ENCODE measurements around the gene GSN. TPM values are rescaled to one million over a fixed set of nuclear protein-coding genes. Genes with fewer than 3 reads are reported as not detected.
"Not testable (repeated sequence)": the region's sequence is repeated elsewhere in the genome, so short reads cannot be mapped to it uniquely, and the experiment has no call there.

Gene GSN
- total RNA-seq, 1 experiment from 2014 or later = 28.4 TPM

GRCh38 chr9:121289772-121290370 is 21.9 kb downstream of the GSN start:
- no peak for DNase-seq (ENCODE audit: low spot score)
- POLR2A ChIA-PET (ENCODE audit: low non-redundant PET) = interaction anchor here (0.5 kb wide), 1 partner anchor 12 kb away, joined by 4 read pairs; no protein-coding TSS in a partner anchor
- Histone ChIP-seq H3K36me3 (ENCODE audit: insufficient read depth, low read length, poor library complexity, severe bottlenecking) (no peaks in the 10 kb centered on the region), H3K4me3 (ENCODE audit: low read depth, low read length, poor library complexity, severe bottlenecking) (no peak overlapping the region), H3K27ac (ENCODE audit: low read depth, low read length, poor library complexity, severe bottlenecking) (peak overlapping the region; percentile 89), H3K27me3 (replicated peaks; ENCODE audit: insufficient read depth, low read depth, low read length, poor library complexity) (no peaks in the 10 kb centered on the region), H3K4me1 (ENCODE audit: insufficient read depth, low read length, poor library complexity, severe bottlenecking) (peaks cover 62% of the 10 kb centered on the region), H3K9me3 (ENCODE audit: low read depth, low read length, poor library complexity, severe bottlenecking) (no peaks in the 10 kb centered on the region)
- BruUV-seq (replicated peaks) = no TSS peak
- TF ChIP-seq CTCF (conservative IDR thresholded peaks at IDR 0.05; ENCODE audit: low read depth, low read length) (no peak), EZH2 (IDR thresholded peaks at IDR 0.05; ENCODE audit: borderline replicate concordance, low read depth, low read length, poor library complexity, severe bottlenecking) (no peak)
- CTCF ChIA-PET = no interaction called here
- intact Hi-C loops (cut with micrococcal nuclease; ENCODE audit: unreplicated experiment) = loop anchor here (5.0 kb wide), 2 partner anchors 72 to 78 kb away; no protein-coding TSS in a partner anchor

GRCh38 chr9:121291536-121291935 is 23.6 kb downstream of the GSN start:
- intact Hi-C loops (cut with micrococcal nuclease; ENCODE audit: unreplicated experiment); H3K27ac ChIP-seq (ENCODE audit: low read depth, low read length, poor library complexity, severe bottlenecking); H3K9me3 ChIP-seq (ENCODE audit: low read depth, low read length, poor library complexity, severe bottlenecking); H3K27me3 ChIP-seq (replicated peaks; ENCODE audit: insufficient read depth, low read depth, low read length, poor library complexity); H3K4me3 ChIP-seq (ENCODE audit: low read depth, low read length, poor library complexity, severe bottlenecking); H3K36me3 ChIP-seq (ENCODE audit: insufficient read depth, low read length, poor library complexity, severe bottlenecking); DNase-seq (ENCODE audit: low spot score); BruUV-seq (replicated peaks); POLR2A ChIA-PET (ENCODE audit: low non-redundant PET): not testable (repeated sequence)
- CTCF ChIA-PET = interaction anchor here (0.7 kb wide), 1 partner anchor 29 kb away, joined by 6 read pairs; no protein-coding TSS in a partner anchor
- peaks cover 45% of the 10 kb centered on the region for H3K4me1 ChIP-seq (ENCODE audit: insufficient read depth, low read length, poor library complexity, severe bottlenecking)

GRCh38 chr9:121292051-121292450 is 24.1 kb downstream of the GSN start:
- POLR2A ChIA-PET (ENCODE audit: low non-redundant PET) = no interaction called here
- BruUV-seq (replicated peaks) = no TSS peak

More at GRCh38 chr9:121292051-121292450, 24.1 kb downstream of the GSN start:
- TF ChIP-seq CTCF (conservative IDR thresholded peaks at IDR 0.05; ENCODE audit: low read depth, low read length) = no peak
- no peak for TF ChIP-seq EZH2 (IDR thresholded peaks at IDR 0.05; ENCODE audit: borderline replicate concordance, low read depth, low read length, poor library complexity, severe bottlenecking)
- no peak overlapping the region for H3K4me3 ChIP-seq (ENCODE audit: low read depth, low read length, poor library complexity, severe bottlenecking)
- DNase-seq (ENCODE audit: low spot score) = no peak
- H3K27ac ChIP-seq (ENCODE audit: low read depth, low read length, poor library complexity, severe bottlenecking) = no peak overlapping the region
- CTCF ChIA-PET = no interaction called here
- H3K36me3 ChIP-seq (ENCODE audit: insufficient read depth, low read length, poor library complexity, severe bottlenecking) = no peaks in the 10 kb centered on the region
- H3K4me1 ChIP-seq (ENCODE audit: insufficient read depth, low read length, poor library complexity, severe bottlenecking) = peaks cover 40% of the 10 kb centered on the region
- intact Hi-C loops (cut with micrococcal nuclease; ENCODE audit: unreplicated experiment) = no loop called here
- no peaks in the 10 kb centered on the region for H3K9me3 ChIP-seq (ENCODE audit: low read depth, low read length, poor library complexity, severe bottlenecking)
- H3K27me3 ChIP-seq (replicated peaks; ENCODE audit: insufficient read depth, low read depth, low read length, poor library complexity) = no peaks in the 10 kb centered on the region

All from A673 (cell line).